Bronchial epithelial cell (primary cell): ENCODE data around the gene TKT. TPM values are rescaled to one million over a fixed set of nuclear protein-coding genes. Genes with fewer than 3 reads are reported as not detected.

Experiments used
- DNase-seq: peaks from one replicate; pipeline ENCODE4 v3.0.0-alpha.2; 2010; ENCODE audit warnings: low read depth
- FAIRE-seq: peaks from 2 replicates; lab custom pipeline; 2011; peaks lifted over from hg19 to GRCh38; lab: Jason Lieb, UNC
- H3K27me3 ChIP-seq: 2 replicates; pipeline ENCODE4 v1.5.1; 2011; ENCODE audit warnings: low read length; ENCODE audit not compliant: control insufficient read depth, insufficient read depth
- H3K36me3 ChIP-seq: 2 replicates; pipeline ENCODE4 v1.5.1; 2011; ENCODE audit warnings: low read length; ENCODE audit not compliant: control insufficient read depth, insufficient read depth
- H3K4me3 ChIP-seq: 2 replicates; pipeline ENCODE4 v1.5.1; 2011; ENCODE audit warnings: mild to moderate bottlenecking, low read depth, low read length, control low read depth
- total RNA-seq: library from RNA; depleted of rRNA; stranded (reverse); fragments of >200 nt; gene quantifications from 2 replicates; pipeline ENCODE4 v1.2.1, GENCODE V29; 2014
- TF ChIP-seq, protein P1 (sequence below): IDR thresholded peaks from 2 replicates; pipeline ENCODE4 v1.5.1; 2011; ENCODE audit warnings: mild to moderate bottlenecking, moderate library complexity, low read length, control low read depth, inconsistent platforms; ENCODE audit not compliant: insufficient read depth, severe bottlenecking

The TKT gene
- total RNA-seq, 1 donor from 2014 or later, result 341 TPM

DNA sequence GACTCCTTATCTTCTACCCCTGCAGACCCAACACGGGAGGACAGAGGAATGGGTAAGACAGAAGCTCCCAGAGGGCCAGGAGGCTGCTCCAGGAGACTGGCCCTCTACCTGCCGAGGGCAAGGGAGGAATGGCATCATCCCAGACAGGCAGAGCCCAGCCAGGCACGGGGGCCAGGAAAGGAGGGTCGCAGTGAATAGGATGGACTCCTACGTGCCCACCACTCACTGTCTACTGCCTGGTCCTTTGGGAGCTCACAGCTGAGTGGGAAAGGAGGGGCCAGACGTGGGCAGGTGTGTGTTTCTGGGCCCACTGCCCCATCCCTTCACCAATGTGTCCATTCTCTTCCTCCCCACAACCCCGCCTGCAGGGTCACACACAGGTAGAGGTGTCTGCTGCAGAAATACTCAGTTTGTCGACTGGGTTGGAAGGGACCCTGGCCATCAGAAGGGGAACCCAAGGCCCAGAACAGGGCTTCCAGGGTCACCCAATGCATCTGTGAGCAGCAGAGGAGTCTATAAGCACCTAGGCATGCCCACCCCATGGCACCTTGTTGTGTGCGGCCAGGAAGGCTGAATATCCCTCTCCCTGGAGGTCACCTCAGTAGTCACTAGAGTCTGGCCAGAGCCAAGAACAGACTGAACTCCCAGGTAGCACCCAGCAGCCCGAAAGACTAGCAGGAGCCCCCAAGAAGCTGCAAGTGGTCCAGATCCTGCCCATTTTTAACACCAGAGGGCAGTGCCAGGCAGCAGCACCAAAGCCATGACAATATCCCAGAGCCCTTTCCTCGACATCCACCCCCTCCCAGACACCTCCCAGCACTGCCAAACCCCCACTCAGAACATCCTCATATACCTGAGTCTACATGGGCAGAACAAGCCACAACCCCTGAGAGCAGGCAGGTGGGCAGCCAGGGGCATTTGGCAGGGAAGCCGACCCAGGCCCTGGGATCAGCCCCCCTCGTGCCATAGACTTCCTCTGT lies 24.0 kb downstream of the TKT start:
- TF ChIP-seq, protein P1, sequence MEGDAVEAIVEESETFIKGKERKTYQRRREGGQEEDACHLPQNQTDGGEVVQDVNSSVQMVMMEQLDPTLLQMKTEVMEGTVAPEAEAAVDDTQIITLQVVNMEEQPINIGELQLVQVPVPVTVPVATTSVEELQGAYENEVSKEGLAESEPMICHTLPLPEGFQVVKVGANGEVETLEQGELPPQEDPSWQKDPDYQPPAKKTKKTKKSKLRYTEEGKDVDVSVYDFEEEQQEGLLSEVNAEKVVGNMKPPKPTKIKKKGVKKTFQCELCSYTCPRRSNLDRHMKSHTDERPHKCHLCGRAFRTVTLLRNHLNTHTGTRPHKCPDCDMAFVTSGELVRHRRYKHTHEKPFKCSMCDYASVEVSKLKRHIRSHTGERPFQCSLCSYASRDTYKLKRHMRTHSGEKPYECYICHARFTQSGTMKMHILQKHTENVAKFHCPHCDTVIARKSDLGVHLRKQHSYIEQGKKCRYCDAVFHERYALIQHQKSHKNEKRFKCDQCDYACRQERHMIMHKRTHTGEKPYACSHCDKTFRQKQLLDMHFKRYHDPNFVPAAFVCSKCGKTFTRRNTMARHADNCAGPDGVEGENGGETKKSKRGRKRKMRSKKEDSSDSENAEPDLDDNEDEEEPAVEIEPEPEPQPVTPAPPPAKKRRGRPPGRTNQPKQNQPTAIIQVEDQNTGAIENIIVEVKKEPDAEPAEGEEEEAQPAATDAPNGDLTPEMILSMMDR, result no peak
- Histone ChIP-seq H3K4me3 (no peak overlapping the region), H3K27me3 (no peaks in the 10 kb centered on the region), H3K36me3 (peaks cover 86% of the 10 kb centered on the region)
- peak; percentile 36 for FAIRE-seq
- DNase-seq, result no peak

DNA sequence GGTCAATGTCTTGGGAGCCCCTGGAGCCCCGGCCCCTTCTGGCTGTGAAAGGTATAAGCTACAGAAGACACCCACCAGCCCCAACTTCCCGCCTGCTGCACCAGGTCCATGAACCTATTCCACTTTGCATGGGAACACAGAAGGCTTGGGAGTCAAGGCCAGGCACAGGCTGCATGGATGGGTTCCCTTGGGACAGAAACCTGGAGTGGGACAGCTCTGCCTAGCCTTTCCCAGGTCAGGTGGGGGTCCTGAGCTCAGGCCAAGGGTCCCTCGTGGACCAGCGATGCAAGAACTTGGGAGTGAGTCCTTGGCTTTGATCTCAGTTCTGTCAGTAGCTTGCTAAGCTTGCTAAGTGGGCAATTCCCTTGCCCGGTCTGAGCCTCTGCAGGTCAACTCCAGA lies 25.0 kb downstream of the TKT start:
- H3K4me3 ChIP-seq, result no peak overlapping the region
- H3K27me3 ChIP-seq, result no peaks in the 10 kb centered on the region
- FAIRE-seq (no peak), DNase-seq (no peak)
- TF ChIP-seq, protein P1, result no peak
- H3K36me3 ChIP-seq, result peaks cover 86% of the 10 kb centered on the region

DNA sequence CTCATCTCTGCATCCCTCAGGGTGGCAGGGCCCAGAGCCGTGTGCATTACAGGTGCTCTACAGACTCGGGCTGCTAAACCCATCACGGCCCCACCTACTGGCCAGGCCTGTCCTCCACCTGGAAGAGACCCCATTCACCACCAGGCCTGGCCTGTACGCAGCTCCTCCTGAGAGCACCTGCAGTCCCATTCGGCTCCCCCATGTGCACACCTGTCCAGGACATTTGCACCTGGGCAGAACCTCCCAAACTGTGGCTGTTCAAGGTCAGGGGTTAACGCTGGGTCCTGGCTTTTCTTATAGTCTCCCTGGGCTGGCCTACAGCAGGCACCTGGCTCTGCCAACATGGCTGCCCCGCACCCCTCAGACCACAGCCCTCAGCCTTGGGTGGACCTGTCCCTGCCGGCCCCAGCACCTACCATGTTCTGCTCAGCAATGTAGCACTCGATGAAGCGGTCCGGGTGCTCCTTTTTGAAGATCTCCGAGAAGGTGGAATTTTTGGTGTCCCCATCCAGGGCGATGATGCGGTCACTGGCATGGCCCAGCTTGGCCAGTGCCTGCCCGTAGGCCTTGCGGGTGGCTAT lies 25.7 kb downstream of the TKT start:
- TF ChIP-seq, protein P1, result no peak
- Histone ChIP-seq H3K4me3 (no peak overlapping the region), H3K36me3 (peaks cover 86% of the 10 kb centered on the region), H3K27me3 (no peaks in the 10 kb centered on the region)
- DNase-seq (no peak), FAIRE-seq (no peak)

DNA sequence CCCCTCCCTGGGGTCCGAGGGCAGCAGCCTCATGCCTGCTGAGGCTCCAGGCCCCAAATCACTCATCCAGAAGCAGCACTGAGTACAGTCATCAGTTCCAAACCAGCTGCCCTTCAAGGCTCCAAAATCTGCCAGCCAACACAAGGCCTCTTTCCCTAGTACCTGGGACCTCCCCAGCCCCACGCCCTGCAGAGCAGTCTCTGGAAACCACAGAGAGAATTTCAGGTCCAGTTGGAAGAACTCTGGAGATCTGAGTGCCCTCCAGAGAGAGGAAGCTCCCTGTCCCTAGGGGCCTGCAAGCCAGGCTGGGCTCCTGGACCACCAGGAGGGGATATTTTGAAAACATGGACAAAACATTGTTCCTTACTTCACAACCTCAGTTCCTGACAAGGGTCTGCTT lies 26.2 kb downstream of the TKT start:
- no peak for FAIRE-seq
- TF ChIP-seq, protein P1, result no peak
- Histone ChIP-seq H3K27me3 (no peaks in the 10 kb centered on the region), H3K36me3 (peaks cover 87% of the 10 kb centered on the region), H3K4me3 (no peak overlapping the region)
- no peak for DNase-seq

DNA sequence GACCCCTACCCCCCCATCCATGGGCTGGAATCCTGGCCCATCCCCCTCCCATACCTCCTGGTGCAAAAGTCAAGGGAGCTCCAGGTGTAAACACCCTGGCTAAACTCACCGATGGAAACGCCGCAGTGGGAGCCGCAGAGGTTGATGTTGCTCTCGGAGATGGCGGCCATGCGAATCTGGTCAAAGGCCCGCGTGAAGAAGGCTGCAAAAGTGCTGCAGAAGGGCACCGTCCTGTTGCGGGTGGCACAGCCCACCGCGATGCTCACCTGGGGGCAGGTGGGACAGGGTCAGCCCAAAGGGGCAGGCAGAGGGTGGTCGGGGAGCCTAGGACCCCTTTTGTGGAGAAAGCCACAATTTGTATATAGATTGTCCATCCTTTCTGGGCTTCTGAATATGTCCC lies 26.7 kb downstream of the TKT start:
- Histone ChIP-seq H3K27me3 (no peaks in the 10 kb centered on the region), H3K4me3 (no peak overlapping the region), H3K36me3 (peaks cover 84% of the 10 kb centered on the region)
- FAIRE-seq, result no peak
- DNase-seq, result no peak
- TF ChIP-seq, protein P1, result no peak
